H9 (cell line): ENCODE measurements around the gene SPOP. TPM values are rescaled to one million over a fixed set of nuclear protein-coding genes. Genes with fewer than 3 reads are reported as not detected.
A peak's percentile ranks its signal among the peaks of the same experiment; 100 is the strongest.

Experiments used
- DNase-seq: peaks from one replicate; pipeline ENCODE4 v3.0.0-alpha.2; 2017
- H2AFZ ChIP-seq: one replicate; pipeline ENCODE4 v1.6.1; 2013; ENCODE audit warnings: mild to moderate bottlenecking, low read length, control low read depth, moderate library complexity
- H2AK5ac ChIP-seq: 2 replicates; pipeline ENCODE4 v1.6.1; 2013; ENCODE audit warnings: low read length, control low read depth, mixed read lengths; ENCODE audit not compliant: insufficient read length
- H2BK120ac ChIP-seq: one replicate; pipeline ENCODE4 v1.6.1; 2013; ENCODE audit warnings: low read depth, mild to moderate bottlenecking, low read length, control low read depth, inconsistent platforms; ENCODE audit not compliant: poor library complexity, severe bottlenecking
- H2BK12ac ChIP-seq: 2 replicates; pipeline ENCODE4 v1.6.1; 2013; ENCODE audit warnings: low read length, control low read depth, mixed read lengths, low read depth; ENCODE audit not compliant: insufficient read length
- H2BK15ac ChIP-seq: 2 replicates; pipeline ENCODE4 v1.6.1; 2013; ENCODE audit warnings: low read depth, low read length, control low read depth
- H2BK20ac ChIP-seq: one replicate; pipeline ENCODE4 v1.6.1; 2013; ENCODE audit warnings: low read depth, mild to moderate bottlenecking, low read length, control low read depth, inconsistent platforms; ENCODE audit not compliant: poor library complexity, severe bottlenecking
- H2BK5ac ChIP-seq: 2 replicates; pipeline ENCODE4 v1.6.1; 2013; ENCODE audit warnings: low read length, control low read depth, mixed read lengths; ENCODE audit not compliant: insufficient read length
- H3K14ac ChIP-seq: 2 replicates; pipeline ENCODE4 v1.6.1; 2013; ENCODE audit warnings: low read length, control low read depth; ENCODE audit not compliant: insufficient read depth
- H3K18ac ChIP-seq: 2 replicates; pipeline ENCODE4 v1.6.1; 2013; ENCODE audit warnings: low read depth, mild to moderate bottlenecking, mixed read lengths, low read length, control low read depth; ENCODE audit not compliant: insufficient read length
- H3K23ac ChIP-seq: 2 replicates; pipeline ENCODE4 v1.6.1; 2013; ENCODE audit warnings: low read length, control low read depth, mixed read lengths, low read depth; ENCODE audit not compliant: insufficient read length
- H3K23me2 ChIP-seq: 2 replicates; pipeline ENCODE4 v1.6.1; 2013; ENCODE audit warnings: low read depth, mild to moderate bottlenecking, mixed read lengths, low read length, control low read depth; ENCODE audit not compliant: insufficient read length, poor library complexity, severe bottlenecking
- H3K27ac ChIP-seq: 2 replicates; pipeline ENCODE4 v1.5.1; 2013; ENCODE audit warnings: low read length, control low read depth, mixed read lengths, low read depth; ENCODE audit not compliant: insufficient read length
- H3K27me3 ChIP-seq: 2 replicates; pipeline ENCODE4 v1.6.1; 2013; ENCODE audit warnings: low read length, control low read depth, inconsistent platforms; ENCODE audit not compliant: insufficient read depth
- H3K4ac ChIP-seq: 2 replicates; pipeline ENCODE4 v1.6.1; 2013; ENCODE audit warnings: low read depth, mild to moderate bottlenecking, control low read depth, inconsistent platforms, low read length, moderate library complexity
- H3K4me1 ChIP-seq: 2 replicates; pipeline ENCODE4 v1.6.1; 2013; ENCODE audit warnings: low read length, control low read depth, inconsistent platforms; ENCODE audit not compliant: insufficient read depth
- H3K4me2 ChIP-seq: 2 replicates; pipeline ENCODE4 v1.6.1; 2013; ENCODE audit warnings: low read length, control low read depth, mixed read lengths; ENCODE audit not compliant: insufficient read length, insufficient read depth
- H3K56ac ChIP-seq: 2 replicates; pipeline ENCODE4 v1.6.1; 2013; ENCODE audit warnings: low read depth, mild to moderate bottlenecking, mixed read lengths, low read length, control low read depth; ENCODE audit not compliant: insufficient read length
- H3K79me1 ChIP-seq: 2 replicates; pipeline ENCODE4 v1.6.1; 2013; ENCODE audit warnings: low read depth, mild to moderate bottlenecking, moderate library complexity, low read length, control low read depth, inconsistent platforms; ENCODE audit not compliant: insufficient read depth, poor library complexity, severe bottlenecking
- H3K79me2 ChIP-seq: 2 replicates; pipeline ENCODE4 v1.6.1; 2013; ENCODE audit warnings: low read length, control low read depth, inconsistent platforms; ENCODE audit not compliant: insufficient read depth
- H3K9ac ChIP-seq: 2 replicates; pipeline ENCODE4 v1.6.1; 2013; ENCODE audit warnings: low read length, control low read depth, mixed read lengths; ENCODE audit not compliant: insufficient read length; ENCODE audit errors: extremely low read depth
- H3K9me3 ChIP-seq: one replicate; pipeline ENCODE4 v1.6.1; 2013; ENCODE audit warnings: low read depth, low read length, inconsistent platforms; ENCODE audit not compliant: control insufficient read depth
- H3T11ph ChIP-seq: one replicate; pipeline ENCODE4 v1.6.1; 2013; ENCODE audit warnings: mild to moderate bottlenecking, low read length, control low read depth, inconsistent platforms
- H4K20me1 ChIP-seq: one replicate; pipeline ENCODE4 v1.6.1; 2013; ENCODE audit not compliant: control insufficient read depth, insufficient read length, insufficient read depth
- H4K5ac ChIP-seq: 2 replicates; pipeline ENCODE4 v1.6.1; 2013; ENCODE audit warnings: low read depth, mild to moderate bottlenecking, mixed read lengths, low read length, control low read depth; ENCODE audit not compliant: insufficient read length
- H4K8ac ChIP-seq: replicated peaks from 2 replicates; pipeline ENCODE4 v1.6.1; 2013; ENCODE audit warnings: low read length, control low read depth, mixed read lengths, low read depth; ENCODE audit not compliant: insufficient read length
- H4K91ac ChIP-seq: 2 replicates; pipeline ENCODE4 v1.6.1; 2013; ENCODE audit warnings: low read depth, mild to moderate bottlenecking, moderate library complexity, mixed read lengths, low read length, control low read depth; ENCODE audit not compliant: insufficient read length
- H3K27ac Mint-ChIP-seq, 3 experiments: 2 replicates in 2 of 3; 3 replicates in 1 of 3; pipeline ENCODE4 v1.8.0; 2020 to 2021; ENCODE audit warnings: mixed read lengths in 3 of 3, mild to moderate bottlenecking in 1 of 3, moderate library complexity in 1 of 3
- H3K27me3 Mint-ChIP-seq: 2 replicates; pipeline ENCODE4 v1.8.0; 2021; ENCODE audit warnings: low read depth, mild to moderate bottlenecking, moderate library complexity, mixed read lengths
- H3K36me3 Mint-ChIP-seq, 3 experiments: 2 replicates in 2 of 3; 3 replicates in 1 of 3; pipeline ENCODE4 v1.8.0; 2020 to 2021; ENCODE audit warnings: low read depth in 3 of 3, mixed read lengths in 3 of 3; ENCODE audit not compliant: insufficient read depth in 1 of 3
- H3K4me1 Mint-ChIP-seq, 2 experiments: 2 replicates each; pipeline ENCODE4 v1.8.0; 2020; ENCODE audit warnings: mixed read lengths in 2 of 2
- H3K4me3 Mint-ChIP-seq, 2 experiments: 2 replicates in 1 of 2; 3 replicates in 1 of 2; pipeline ENCODE4 v1.8.0; 2020 to 2021; ENCODE audit warnings: mild to moderate bottlenecking in 2 of 2, mixed read lengths in 2 of 2, moderate library complexity in 1 of 2
- H3K9me3 Mint-ChIP-seq, 2 experiments: 2 replicates in 1 of 2; 3 replicates in 1 of 2; pipeline ENCODE4 v1.8.0; 2020; ENCODE audit warnings: mild to moderate bottlenecking in 2 of 2, mixed read lengths in 2 of 2, moderate library complexity in 1 of 2
- CTCF ChIP-seq: fragments of 200-600 bp; sonication (generic); conservative IDR thresholded peaks from 3 replicates; pipeline ENCODE4 v1.8.0; 2021; ENCODE audit warnings: antibody characterized with exemption, mild to moderate bottlenecking
- WGBS: extraction: QIAGEN DNeasy Blood & Tissue Kit; methylation state at CpG from one replicate; pipeline ENCODE4 v1.1.7; 2013; ENCODE audit warnings: missing lambda C conversion rate, low lambda C conversion rate, mixed read lengths; ENCODE audit not compliant: insufficient read length; ENCODE audit errors: extremely low coverage; 5-methylcytosine and 5-hydroxymethylcytosine counted together
- total RNA-seq: library from RNA; stranded (reverse); gene quantifications from 2 replicates; pipeline ENCODE4 v1.2.1, GENCODE V29; 2021

The SPOP gene
- total RNA-seq, 1 experiment from 2014 or later = 33.7 TPM

- H3K36me3 Mint-ChIP-seq = no peaks in the 10 kb centered on the region
- peaks cover 3% of the 10 kb centered on the region; the same call in 1 of the 2 replicates for H3K27me3 ChIP-seq
- peaks cover 28 to 41% of the 10 kb centered on the region in 2 experiments for H3K4me1 Mint-ChIP-seq
- peaks cover 3% of the 10 kb centered on the region; the same call in 1 of the 2 replicates for H3K4me1 ChIP-seq
- no peaks in the 10 kb centered on the region for H3K79me2 ChIP-seq
- no peak for TF ChIP-seq CTCF
- H3K9ac ChIP-seq = no peak overlapping the region
- no peak overlapping the region for H3K14ac ChIP-seq
- H2BK20ac ChIP-seq = no peak overlapping the region
- no peak overlapping the region for H2BK5ac ChIP-seq
- H2BK120ac ChIP-seq = no peak overlapping the region
- no peak overlapping the region for H3K18ac ChIP-seq
- no peak overlapping the region for H3K4ac ChIP-seq
- H3K79me1 ChIP-seq = no peaks in the 10 kb centered on the region
- H3K4me2 ChIP-seq = no peak overlapping the region
- no peaks in the 10 kb centered on the region for H3K9me3 ChIP-seq
- no peak overlapping the region for H2BK15ac ChIP-seq
- no peak overlapping the region for H3K27ac Mint-ChIP-seq
- H3K27me3 Mint-ChIP-seq = peaks cover 43% of the 10 kb centered on the region
- H3K56ac ChIP-seq = no peak overlapping the region
- peak overlapping the region in 1 of 2 experiments; percentile 96; a peak in 2 of 5 replicates for H3K4me3 Mint-ChIP-seq
- H3K23ac ChIP-seq = no peak overlapping the region
- H3K9me3 Mint-ChIP-seq = no peaks in the 10 kb centered on the region; a peak in 1 of 5 replicates
- H4K5ac ChIP-seq = no peak overlapping the region
- no peak overlapping the region for H2AK5ac ChIP-seq
- no peak overlapping the region for H2BK12ac ChIP-seq
- no peak overlapping the region for H3K27ac ChIP-seq
- H3T11ph ChIP-seq = no peak overlapping the region
- no CpG with 5 or more reads among the region's 4 CpGs for WGBS
- no peak for DNase-seq
- H4K8ac ChIP-seq = no peak overlapping the region
- H3K23me2 ChIP-seq = peaks cover 4% of the 10 kb centered on the region
- no peak overlapping the region for H4K91ac ChIP-seq
- H4K20me1 ChIP-seq = no peaks in the 10 kb centered on the region
- no peak overlapping the region for H2AFZ ChIP-seq
Observed at GRCh38 chr17:49577963-49578362, 99.9 kb downstream of the SPOP start.
